Kidney (tissue), 14 donors: ENCODE measurements around the gene MTFR2. TPM values are rescaled to one million over a fixed set of nuclear protein-coding genes. Genes with fewer than 3 reads are reported as not detected.

ENCODE experiments used
- DNase-seq, 5 donors: peaks; one replicate each; pipeline ENCODE4 v3.0.0-alpha.2; 2013 to 2020
- FAIRE-seq: peaks from 2 replicates; lab custom pipeline; 2012; peaks lifted over from hg19 to GRCh38; lab: Jason Lieb, UNC
- H3K27ac ChIP-seq, 2 donors: one replicate each; pipeline ENCODE4 v1.7.0; 2013; ENCODE audit warnings: low read depth in 2 of 2, low read length in 2 of 2, inconsistent platforms in 1 of 2
- H3K27me3 ChIP-seq: one replicate; pipeline ENCODE4 v1.7.1; 2013; ENCODE audit warnings: low read length, inconsistent platforms; ENCODE audit not compliant: control insufficient read depth, insufficient read depth
- H3K36me3 ChIP-seq, 3 donors: one replicate each; pipeline versions ENCODE4 v1.7.0 to v1.7.1; 2013; ENCODE audit warnings: low read length in 3 of 3, control low read depth in 1 of 3, inconsistent platforms in 1 of 3; ENCODE audit not compliant: insufficient read depth in 3 of 3, control insufficient read depth in 2 of 3
- H3K4me1 ChIP-seq, 3 donors: one replicate each; pipeline versions ENCODE4 v1.7.0 to v1.7.1; 2013; ENCODE audit warnings: low read length in 3 of 3, inconsistent platforms in 1 of 3, low read depth in 1 of 3; ENCODE audit not compliant: control insufficient read depth in 2 of 3, insufficient read depth in 2 of 3
- H3K4me3 ChIP-seq, 3 donors: one replicate each; pipeline versions ENCODE4 v1.7.0 to v1.8.1; 2013; ENCODE audit warnings: low read length in 3 of 3, control low read depth in 1 of 3, inconsistent platforms in 1 of 3
- H3K9ac ChIP-seq, 3 donors: one replicate each; pipeline versions ENCODE4 v1.7.0 to v1.7.1; 2013; ENCODE audit warnings: low read length in 3 of 3, control low read depth in 1 of 3, inconsistent platforms in 1 of 3
- H3K9me3 ChIP-seq, 3 donors: one replicate each; pipeline versions ENCODE4 v1.7.0 to v1.7.1; 2013; ENCODE audit warnings: low read length in 3 of 3, control low read depth in 1 of 3, inconsistent platforms in 1 of 3; ENCODE audit not compliant: control insufficient read depth in 2 of 3, insufficient read depth in 1 of 3
- CTCF ChIP-seq: IDR thresholded peaks from 3 replicates; pipeline ENCODE4 v1.5.1; 2012; ENCODE audit warnings: mild to moderate bottlenecking, moderate library complexity, borderline replicate concordance; ENCODE audit not compliant: insufficient read depth; ENCODE audit errors: extremely low read depth
- intact Hi-C: fragments of 100-400 bp; cut with DNase I; formaldehyde crosslinking; loops from one replicate; pipeline ENCODE4 v1.11.1; 2022
- polyA plus RNA-seq: library from polyadenylated mRNA; stranded (reverse); fragments of 350-450 nt; fragmentation: Illumina TruSeq; extraction: RNeasy Lipid Tissue Mini Kit (QIAGEN cat#74804); gene quantifications from one replicate; pipeline ENCODE4 v1.2.3, GENCODE V29; 2014; ENCODE audit warnings: low read depth, low replicate concordance; ENCODE audit not compliant: insufficient read depth
- total RNA-seq: library from RNA; stranded (reverse); fragmentation: NEBNext Ultra II Directional; extraction: Animal tissue kit (Norgen Biotek cat#: 25700); gene quantifications from one replicate; pipeline ENCODE4 v1.2.1, GENCODE V29; 2021
- donor health status: control.
- donor health status: control.
- donor health status: control.
- donor health status: control.
- donor health status: control.
- donor health status: DM: yes; HTN: yes; CAD: no.
- donor health status: Normal renal cell carcinoma (clear cell type).

The MTFR2 gene
- total and polyA plus RNA-seq, 2 donors from 2014 or later: 0.65 to 1.3 TPM

GRCh38 chr6:136213853-136214252 is 36.3 kb downstream of the MTFR2 start:
- H3K27me3 ChIP-seq: no peaks in the 10 kb centered on the region
- H3K9ac ChIP-seq: no peak overlapping the region
- H3K36me3 ChIP-seq: no peaks in the 10 kb centered on the region
- no peak for DNase-seq
- no peaks in the 10 kb centered on the region for H3K4me1 ChIP-seq
- no peak overlapping the region for H3K27ac ChIP-seq
- no peak for FAIRE-seq
- TF ChIP-seq CTCF: no peak
- no peaks in the 10 kb centered on the region for H3K9me3 ChIP-seq
- intact Hi-C loops: loop anchor here (10.0 kb wide), 1 partner anchor 679 kb away; no protein-coding TSS in a partner anchor
- no peak overlapping the region for H3K4me3 ChIP-seq

GRCh38 chr6:136213012-136213539 is 37.0 kb downstream of the MTFR2 start:
- Histone ChIP-seq H3K4me3 (no peak overlapping the region), H3K4me1 (no peaks in the 10 kb centered on the region), H3K27ac (no peak overlapping the region), H3K27me3 (no peaks in the 10 kb centered on the region), H3K9ac (no peak overlapping the region), H3K36me3 (no peaks in the 10 kb centered on the region), H3K9me3 (no peaks in the 10 kb centered on the region)
- TF ChIP-seq CTCF: no peak
- no peak for DNase-seq
- FAIRE-seq: no peak
- intact Hi-C loops: loop anchor here (10.0 kb wide), 1 partner anchor 678 kb away; no protein-coding TSS in a partner anchor

GRCh38 chr6:136212608-136213007 is 37.5 kb downstream of the MTFR2 start:
- DNase-seq: no peak
- TF ChIP-seq CTCF: no peak
- Histone ChIP-seq H3K36me3 (no peaks in the 10 kb centered on the region), H3K4me3 (no peak overlapping the region), H3K9me3 (no peaks in the 10 kb centered on the region), H3K9ac (no peak overlapping the region), H3K27me3 (no peaks in the 10 kb centered on the region), H3K27ac (no peak overlapping the region), H3K4me1 (no peaks in the 10 kb centered on the region)
- no peak for FAIRE-seq
- intact Hi-C loops: loop anchor here (10.0 kb wide), 1 partner anchor 678 kb away; no protein-coding TSS in a partner anchor
